HUES64 (cell line): ENCODE data around the gene UMODL1.

Experiments
- H3K27ac ChIP-seq: 2 replicates; pipeline ENCODE4 v1.7.0; 2013; ENCODE audit warnings: low read depth, low read length, inconsistent platforms
- H3K27me3 ChIP-seq: 2 replicates; pipeline ENCODE4 v1.6.1; 2013; ENCODE audit warnings: mild to moderate bottlenecking, low read length; ENCODE audit not compliant: insufficient read depth
- H3K36me3 ChIP-seq: 2 replicates; pipeline ENCODE4 v1.6.1; 2013; ENCODE audit warnings: mild to moderate bottlenecking, low read length; ENCODE audit not compliant: insufficient read depth
- H3K4me1 ChIP-seq: 2 replicates; pipeline ENCODE4 v1.6.1; 2013; ENCODE audit warnings: mild to moderate bottlenecking, low read length, moderate library complexity; ENCODE audit not compliant: insufficient read depth
- H3K4me3 ChIP-seq: 2 replicates; pipeline ENCODE4 v1.5.1; 2013; ENCODE audit warnings: mild to moderate bottlenecking, low read length, moderate library complexity
- H3K9ac ChIP-seq: 2 replicates; pipeline ENCODE4 v1.6.1; 2013; ENCODE audit warnings: mild to moderate bottlenecking, low read depth, low read length
- H3K9me3 ChIP-seq: 2 replicates; pipeline ENCODE4 v1.6.1; 2013; ENCODE audit warnings: low read depth, low read length; ENCODE audit not compliant: insufficient read depth
- WGBS: fragments of 150-250, 120-280 bp; methylation state at CpG from one replicate; pipeline ENCODE4 v1.1.7; 2013; ENCODE audit warnings: missing lambda C conversion rate; 5-methylcytosine and 5-hydroxymethylcytosine counted together

UMODL1 gene

GRCh38 chr21:42060166-42060565, 11.0 kb upstream of the UMODL1 start:
- peaks cover 27% of the 10 kb centered on the region for H3K4me1 ChIP-seq
- no peak overlapping the region for H3K9ac ChIP-seq
- H3K27me3 ChIP-seq: no peaks in the 10 kb centered on the region
- H3K4me3 ChIP-seq: no peak overlapping the region
- H3K27ac ChIP-seq: no peak overlapping the region
- no peaks in the 10 kb centered on the region for H3K36me3 ChIP-seq
- H3K9me3 ChIP-seq: no peaks in the 10 kb centered on the region
- 95% methylated on average over 15 of the region's 15 CpGs for WGBS

GRCh38 chr21:42061195-42061985, 9.7 kb upstream of the UMODL1 start:
- no peak overlapping the region for H3K9ac ChIP-seq
- H3K27ac ChIP-seq: no peak overlapping the region
- H3K36me3 ChIP-seq: no peaks in the 10 kb centered on the region
- WGBS: 89% methylated on average over 17 of the region's 20 CpGs
- H3K4me3 ChIP-seq: no peak overlapping the region
- no peaks in the 10 kb centered on the region for H3K9me3 ChIP-seq
- H3K4me1 ChIP-seq: peaks cover 28% of the 10 kb centered on the region
- no peaks in the 10 kb centered on the region for H3K27me3 ChIP-seq

- no peak overlapping the region for H3K9ac ChIP-seq
- peaks cover 23% of the 10 kb centered on the region for H3K4me1 ChIP-seq
- 84% methylated on average over 6 of the region's 6 CpGs for WGBS
- no peak overlapping the region for H3K27ac ChIP-seq
- no peaks in the 10 kb centered on the region for H3K9me3 ChIP-seq
- no peaks in the 10 kb centered on the region for H3K36me3 ChIP-seq
- H3K4me3 ChIP-seq: no peak overlapping the region
- H3K27me3 ChIP-seq: no peaks in the 10 kb centered on the region
Measured at GRCh38 chr21:42061986-42062235, 9.2 kb upstream of the UMODL1 start.

GRCh38 chr21:42062236-42063022, 8.7 kb upstream of the UMODL1 start:
- Histone ChIP-seq H3K9ac (no peak overlapping the region), H3K36me3 (no peaks in the 10 kb centered on the region), H3K9me3 (no peaks in the 10 kb centered on the region), H3K4me1 (peaks cover 18% of the 10 kb centered on the region), H3K4me3 (no peak overlapping the region), H3K27ac (no peak overlapping the region), H3K27me3 (no peaks in the 10 kb centered on the region)
- 79% methylated on average over 31 of the region's 31 CpGs for WGBS

GRCh38 chr21:42063191-42063570, 7.9 kb upstream of the UMODL1 start:
- 67% methylated on average over 4 of the region's 4 CpGs for WGBS
- Histone ChIP-seq H3K9ac (no peak overlapping the region), H3K27me3 (no peaks in the 10 kb centered on the region), H3K9me3 (no peaks in the 10 kb centered on the region), H3K36me3 (no peaks in the 10 kb centered on the region), H3K27ac (no peak overlapping the region), H3K4me3 (no peak overlapping the region), H3K4me1 (peaks cover 15% of the 10 kb centered on the region)

GRCh38 chr21:42063571-42064521, 7.3 kb upstream of the UMODL1 start:
- Histone ChIP-seq H3K9ac (no peak overlapping the region), H3K4me3 (no peak overlapping the region), H3K4me1 (peaks cover 15% of the 10 kb centered on the region), H3K36me3 (no peaks in the 10 kb centered on the region), H3K27ac (no peak overlapping the region), H3K9me3 (no peaks in the 10 kb centered on the region), H3K27me3 (no peaks in the 10 kb centered on the region)
- WGBS: 83% methylated on average over 28 of the region's 28 CpGs

GRCh38 chr21:42066521-42066920, 4.6 kb upstream of the UMODL1 start:
- WGBS: 91% methylated on average over 4 of the region's 4 CpGs
- Histone ChIP-seq H3K9ac (no peak overlapping the region), H3K4me3 (no peak overlapping the region), H3K36me3 (no peaks in the 10 kb centered on the region), H3K9me3 (no peaks in the 10 kb centered on the region), H3K27ac (no peak overlapping the region), H3K4me1 (peaks cover 15% of the 10 kb centered on the region), H3K27me3 (no peaks in the 10 kb centered on the region)

GRCh38 chr21:42067531-42068255, 3.4 kb upstream of the UMODL1 start:
- Histone ChIP-seq H3K27ac (no peak overlapping the region), H3K4me3 (no peak overlapping the region), H3K4me1 (peaks cover 15% of the 10 kb centered on the region), H3K27me3 (no peaks in the 10 kb centered on the region), H3K9ac (no peak overlapping the region), H3K9me3 (no peaks in the 10 kb centered on the region), H3K36me3 (no peaks in the 10 kb centered on the region)
- WGBS: 84% methylated on average over 30 of the region's 30 CpGs

GRCh38 chr21:42068256-42068545, 2.9 kb upstream of the UMODL1 start:
- H3K9ac ChIP-seq: no peak overlapping the region
- WGBS: 94% methylated on average over 6 of the region's 6 CpGs
- peaks cover 10% of the 10 kb centered on the region; the same call in 1 of the 2 replicates for H3K4me1 ChIP-seq
- no peaks in the 10 kb centered on the region for H3K27me3 ChIP-seq
- no peaks in the 10 kb centered on the region for H3K36me3 ChIP-seq
- no peaks in the 10 kb centered on the region for H3K9me3 ChIP-seq
- no peak overlapping the region for H3K4me3 ChIP-seq
- no peak overlapping the region for H3K27ac ChIP-seq

GRCh38 chr21:42068592-42068991, 2.5 kb upstream of the UMODL1 start:
- Histone ChIP-seq H3K27ac (no peak overlapping the region), H3K9me3 (no peaks in the 10 kb centered on the region), H3K4me1 (peaks cover 6% of the 10 kb centered on the region; the same call in 1 of the 2 replicates), H3K4me3 (no peak overlapping the region), H3K9ac (no peak overlapping the region), H3K27me3 (no peaks in the 10 kb centered on the region), H3K36me3 (no peaks in the 10 kb centered on the region)
- 95% methylated on average over 5 of the region's 5 CpGs for WGBS
